HG02981 (cell line): Measurements from ENCODE around the gene SPAG8.

ENCODE experiments used
- ATAC-seq: cut with Tn5 transposase; IDR thresholded peaks from one replicate; pipeline ENCODE4 v1.9.1; 2021; ENCODE audit warnings: mild to moderate bottlenecking, moderate library complexity; ENCODE audit not compliant: unreplicated experiment

The SPAG8 gene

DNA sequence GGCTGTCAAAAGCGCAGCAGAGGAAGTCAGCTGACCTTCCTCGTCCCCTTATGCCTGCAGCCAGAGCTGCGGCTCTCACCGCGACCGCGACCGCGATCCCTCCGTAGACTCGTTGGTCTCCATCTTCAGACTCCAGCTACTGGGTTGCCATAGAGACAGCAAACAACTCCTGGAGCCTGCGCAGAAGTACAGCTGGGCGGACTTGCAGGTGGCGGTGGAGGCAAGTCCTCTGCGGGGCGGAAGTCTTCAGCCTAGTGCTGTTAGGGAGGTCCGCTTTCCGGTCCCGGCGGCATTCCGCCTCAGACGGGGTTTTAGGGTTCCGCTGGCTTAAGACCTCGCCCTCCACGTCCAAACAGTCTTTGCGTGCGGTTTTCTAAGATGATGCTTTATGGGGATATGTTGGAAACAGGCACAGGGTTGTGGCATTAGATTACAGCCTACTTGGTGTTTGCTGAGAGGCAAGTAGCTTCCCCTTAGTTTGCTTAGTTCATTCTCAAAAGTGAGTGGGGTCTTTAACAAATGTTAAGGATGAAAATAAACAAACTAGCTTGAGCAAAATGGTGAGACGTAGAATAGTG, at the start of gene SPAG8:
TSS of gene SPAG8 (minus strand) at position 238 of the 578 bp plus-strand sequence. CDS start at position 123, 115 bp downstream.
- peak; percentile 59 for ATAC-seq

- no peak for ATAC-seq
These were observed 49.3 kb upstream of the SPAG8 start for GRCh38 chr9:35861161-35861897.

DNA sequence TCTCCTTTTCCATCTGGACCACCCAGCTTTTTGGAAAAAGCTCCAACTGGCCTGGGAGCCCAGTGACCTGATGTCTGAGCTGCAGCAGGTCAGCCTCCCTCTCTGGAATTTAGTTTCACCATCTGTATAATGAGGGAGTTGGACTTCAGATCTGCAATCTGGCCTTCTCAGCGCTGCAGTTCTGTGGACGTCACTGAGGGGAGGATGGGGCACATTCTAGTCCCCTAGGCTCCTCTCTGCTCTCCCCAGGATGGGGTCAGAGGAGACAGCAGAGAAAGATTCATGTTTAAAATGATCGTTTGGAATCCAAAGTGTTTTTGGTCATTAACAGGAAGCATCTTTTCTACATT, 47.9 kb upstream of the SPAG8 start:
- no peak for ATAC-seq

DNA sequence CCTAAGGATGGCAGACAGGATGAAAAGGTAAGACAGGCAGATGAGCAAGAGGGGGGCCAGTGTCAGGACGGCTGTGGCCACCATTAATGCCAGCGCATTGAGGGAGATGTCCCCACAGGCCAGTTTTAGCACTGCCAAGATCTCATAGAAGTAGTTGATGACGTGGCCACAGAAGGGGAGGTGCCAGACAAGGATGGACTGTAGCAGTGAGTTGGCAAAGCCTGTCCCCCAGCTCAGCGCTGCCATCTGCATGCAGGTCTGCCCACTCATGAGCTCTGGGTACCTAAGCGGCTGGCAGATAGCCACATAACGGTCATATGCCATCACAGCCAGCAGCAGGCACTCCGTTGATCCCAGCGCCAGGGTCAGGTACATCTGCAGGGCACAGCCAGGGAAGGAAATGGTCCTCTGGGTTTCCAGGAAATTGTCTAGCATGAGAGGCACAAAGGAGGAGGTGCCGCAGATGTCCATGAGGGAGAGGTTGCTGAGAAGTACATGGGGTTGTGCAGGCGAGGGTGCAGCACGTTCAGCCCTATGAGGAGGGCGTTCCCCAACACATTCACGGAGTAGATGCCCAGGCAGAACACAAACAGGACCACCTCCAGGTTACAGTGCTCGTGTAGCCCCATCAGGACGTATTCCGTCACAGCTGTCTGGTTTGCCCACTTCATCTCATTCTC, 47.4 kb upstream of the SPAG8 start:
- no peak for ATAC-seq

DNA sequence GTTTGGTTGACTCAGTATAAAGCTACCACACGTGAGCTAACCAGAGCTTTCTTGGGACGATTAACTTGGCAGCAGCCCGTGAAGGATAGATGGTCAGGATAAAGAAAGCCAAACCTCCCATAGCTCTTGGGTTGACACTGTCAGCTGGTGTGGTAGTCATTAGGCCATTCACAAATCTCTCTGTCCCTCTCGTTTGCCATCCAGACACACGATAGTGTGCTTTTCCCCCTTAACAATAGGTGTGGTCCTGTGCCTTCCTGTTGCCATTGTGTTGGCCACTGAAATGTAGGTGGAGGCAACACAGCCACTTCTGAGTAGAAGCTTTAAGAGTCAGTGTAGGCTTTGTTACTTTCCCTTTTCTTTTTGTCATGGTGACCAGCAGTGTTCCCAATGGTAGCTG, 46.4 kb upstream of the SPAG8 start:
- ATAC-seq = no peak

- no peak for ATAC-seq
These were observed 44.8 kb upstream of the SPAG8 start for GRCh38 chr9:35856882-35857281.

GRCh38 chr9:35856206-35856605, 44.1 kb upstream of the SPAG8 start:
- no peak for ATAC-seq

DNA sequence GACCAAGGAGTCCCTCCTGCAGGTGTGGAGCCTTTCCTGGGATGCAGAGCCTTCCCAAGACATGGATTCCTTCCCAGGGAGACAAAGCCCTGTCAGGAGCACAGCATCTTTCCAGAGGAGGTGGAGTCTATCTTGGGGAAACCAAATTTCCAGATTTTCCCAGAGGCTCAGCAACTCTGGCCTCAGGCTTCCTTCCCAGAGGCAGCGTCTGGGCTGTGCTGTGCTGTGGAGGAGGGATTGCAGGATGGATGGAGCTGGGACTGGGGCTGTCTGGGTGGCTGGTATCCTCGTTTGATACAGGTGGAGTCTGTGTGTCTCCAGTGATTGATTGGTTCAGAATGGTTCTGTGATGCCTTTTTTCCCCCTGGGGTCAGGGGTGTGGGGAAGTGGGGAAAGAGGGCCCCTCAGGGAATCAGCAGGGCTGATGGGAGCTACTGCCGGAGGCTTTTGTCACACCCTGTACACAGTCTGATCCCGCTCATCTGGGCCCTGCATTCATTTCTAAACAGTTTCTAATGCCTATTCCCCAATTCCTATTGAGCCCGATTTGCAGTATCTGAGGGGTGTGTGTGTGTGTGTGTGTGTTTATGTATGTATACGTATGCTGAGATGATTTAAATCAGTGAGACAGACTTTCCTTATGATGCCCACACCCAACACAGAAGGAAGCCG, 42.2 kb upstream of the SPAG8 start:
- ATAC-seq = no peak

DNA sequence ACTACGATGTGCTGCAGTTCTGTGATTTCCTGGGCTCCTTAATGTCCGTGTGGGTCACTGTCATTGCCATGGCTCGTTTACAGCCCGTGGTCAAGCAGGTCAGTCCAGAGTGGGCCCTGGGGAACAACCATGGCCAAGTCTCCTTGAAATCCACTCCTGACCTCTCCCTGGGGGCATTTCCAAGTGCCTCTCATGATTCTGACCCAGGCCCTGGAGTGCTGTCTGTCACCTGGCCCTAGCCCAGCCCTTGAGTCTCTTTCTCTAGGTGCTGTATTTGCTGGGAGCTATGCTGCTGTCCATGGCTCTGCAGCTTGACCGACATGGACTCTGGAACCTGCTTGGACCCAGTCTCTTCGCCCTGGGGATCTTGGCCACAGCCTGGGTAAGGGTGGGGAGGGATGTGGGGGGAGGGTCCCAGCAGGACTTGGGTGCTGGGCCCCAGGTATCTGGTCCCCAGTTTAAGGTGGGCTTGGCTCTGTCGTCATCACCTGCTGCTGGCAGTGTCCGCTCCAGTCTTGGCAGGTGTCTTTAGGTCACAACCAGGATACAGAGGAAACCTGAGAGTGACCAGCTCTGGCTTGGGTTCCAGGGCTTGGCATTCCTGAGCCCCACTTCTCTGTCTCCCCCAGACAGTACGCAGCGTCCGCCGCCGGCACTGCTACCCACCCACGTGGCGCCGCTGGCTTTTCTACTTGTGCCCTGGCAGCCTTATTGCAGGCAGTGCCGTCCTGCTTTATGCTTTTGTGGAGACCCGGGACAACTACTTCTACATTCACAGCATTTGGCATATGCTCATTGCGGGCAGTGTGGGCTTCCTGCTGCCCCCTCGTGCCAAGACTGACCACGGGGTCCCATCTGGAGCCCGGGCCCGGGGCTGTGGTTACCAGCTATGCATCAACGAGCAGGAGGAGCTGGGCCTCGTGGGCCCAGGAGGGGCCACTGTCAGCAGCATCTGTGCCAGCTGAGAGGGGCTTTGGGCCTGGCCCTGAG, 41.1 kb upstream of the SPAG8 start:
- no peak for ATAC-seq

DNA sequence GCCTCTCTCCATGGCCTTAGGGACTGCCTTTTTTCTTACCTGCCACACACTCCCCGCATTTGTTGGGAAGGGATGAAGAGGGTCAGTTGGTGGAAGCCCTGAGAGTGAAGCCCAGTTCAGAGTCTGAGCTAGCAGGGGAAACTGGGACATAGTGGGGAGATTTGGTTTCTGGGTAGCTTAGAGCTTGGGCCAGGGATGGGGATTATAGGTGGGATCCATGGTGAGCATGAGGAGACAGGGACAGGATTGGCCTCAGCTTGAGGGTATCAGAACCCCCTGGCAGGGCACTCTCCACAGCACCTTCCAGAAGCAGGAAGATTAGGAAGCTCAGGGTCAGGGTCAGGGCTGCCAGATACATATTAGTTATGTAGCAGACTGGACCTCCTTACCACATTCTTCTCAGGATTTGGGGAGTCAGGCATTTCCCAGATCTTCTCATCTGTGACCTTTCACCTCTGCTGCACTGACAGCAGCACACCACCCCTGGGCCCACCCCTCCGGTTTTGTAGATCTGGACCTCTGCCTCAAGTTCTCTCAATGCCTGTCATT, 40.3 kb upstream of the SPAG8 start:
- ATAC-seq = no peak

GRCh38 chr9:35847792-35848572, 35.9 kb upstream of the SPAG8 start:
- peak; percentile 94 for ATAC-seq

DNA sequence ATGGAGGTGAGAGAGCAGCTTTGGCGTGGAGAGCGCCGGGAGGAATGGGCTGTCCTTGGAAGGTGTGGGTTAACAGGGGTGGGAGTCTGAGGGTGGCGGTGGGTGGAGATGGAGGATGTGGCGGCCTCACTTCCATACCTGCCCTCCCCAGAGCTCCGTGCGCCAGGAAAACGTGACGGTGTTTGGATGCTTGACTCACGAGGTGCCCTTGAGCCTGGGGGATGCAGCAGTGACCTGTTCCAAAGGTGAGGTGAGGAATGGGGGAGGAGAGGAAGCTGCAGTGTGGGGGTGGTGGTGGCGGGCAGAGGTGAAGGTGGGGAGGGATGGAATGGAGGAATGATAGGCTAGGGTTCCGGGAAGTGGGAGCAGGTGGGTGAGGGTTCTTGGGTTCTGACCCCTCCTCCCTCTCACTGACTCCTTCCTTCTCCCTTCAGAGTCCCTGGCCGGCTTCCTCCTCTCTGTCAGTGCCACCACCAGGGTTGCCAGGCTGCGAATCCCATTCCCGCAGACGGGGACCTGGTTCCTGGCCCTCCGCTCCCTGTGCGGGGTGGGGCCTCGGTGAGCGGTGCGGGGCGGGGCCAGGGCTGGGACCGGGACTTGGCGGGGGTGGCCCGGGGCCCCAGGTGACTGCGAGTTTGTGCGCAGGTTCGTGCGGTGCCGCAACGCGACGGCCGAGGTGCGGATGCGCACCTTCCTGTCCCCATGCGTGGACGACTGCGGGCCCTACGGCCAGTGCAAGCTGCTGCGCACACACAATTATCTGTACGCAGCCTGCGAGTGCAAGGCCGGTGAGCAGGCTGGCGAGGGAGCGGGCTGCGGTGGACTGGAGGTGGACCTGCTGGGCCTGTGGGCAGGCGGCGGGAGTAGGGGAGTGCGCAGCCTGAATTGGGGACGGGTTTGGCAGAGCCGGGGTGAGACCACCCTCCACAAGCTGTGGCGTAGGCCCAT, 34.0 kb upstream of the SPAG8 start:
- no peak for ATAC-seq

GRCh38 chr9:35844628-35845270, 32.7 kb upstream of the SPAG8 start:
- ATAC-seq = no peak

GRCh38 chr9:35842795-35843194, 30.7 kb upstream of the SPAG8 start:
- ATAC-seq = peak; percentile 45

DNA sequence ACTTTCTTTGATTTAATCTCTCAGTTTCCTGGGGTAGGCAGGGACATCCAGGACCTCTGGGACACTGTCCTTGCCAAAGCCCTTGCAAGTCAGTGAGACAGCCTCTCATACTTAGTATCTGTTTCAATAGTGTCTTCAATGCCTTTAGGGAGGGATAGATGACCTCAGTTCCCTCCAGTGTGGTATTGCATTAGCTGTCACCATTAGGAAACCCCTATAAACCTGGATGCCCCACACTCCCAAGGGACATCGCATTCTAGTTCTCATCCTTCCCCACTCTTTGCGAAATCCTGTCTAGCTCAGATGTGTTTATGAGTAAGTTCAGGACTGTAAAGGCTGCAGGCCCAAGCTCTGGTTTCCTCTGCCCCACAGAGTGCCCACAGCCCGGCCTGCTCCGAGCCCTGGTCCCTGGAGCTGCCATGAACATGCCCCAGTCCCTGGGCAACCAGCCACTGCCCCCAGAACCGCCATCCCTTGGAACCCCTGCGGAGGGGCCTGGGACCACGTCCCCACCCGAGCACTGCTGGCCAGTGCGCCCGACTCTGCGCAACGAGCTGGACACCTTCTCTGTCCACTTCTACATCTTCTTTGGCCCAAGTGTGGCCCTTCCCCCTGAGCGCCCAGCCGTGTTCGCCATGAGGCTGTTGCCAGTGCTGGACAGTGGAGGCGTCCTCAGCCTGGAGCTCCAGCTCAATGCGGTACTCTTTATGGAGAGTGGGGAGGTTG, 30.1 kb upstream of the SPAG8 start:
- ATAC-seq = no peak

- ATAC-seq = no peak
These were observed 29.5 kb upstream of the SPAG8 start for GRCh38 chr9:35841645-35841900.

GRCh38 chr9:35840881-35841644, 29.0 kb upstream of the SPAG8 start:
- ATAC-seq = no peak
